SK-N-SH (cell line): ENCODE results near the gene MRRF. TPM values are rescaled to one million over a fixed set of nuclear protein-coding genes. Genes with fewer than 3 reads are reported as not detected.

Source experiments
- CTCF ChIA-PET: fragments of 300-600, 350-600 bp; formaldehyde crosslinking; extraction: SDS; loops from one replicate; lab custom pipeline; 2021; lab: Yijun Ruan, JAX
- POLR2A ChIA-PET: fragments of 350-600 bp; sonication (Branson Sonifier 250); formaldehyde crosslinking; extraction: SDS; loops from one replicate; lab custom pipeline; 2020; ENCODE audit warnings: antibody characterized with exemption, inconsistent platforms; lab: Yijun Ruan, JAX
- DNase-seq: peaks from one replicate; pipeline ENCODE4 v3.0.0; 2012
- H2AFZ ChIP-seq: fragments of 200-600 bp; sonication (generic); 2 replicates; pipeline ENCODE4 v1.8.1; 2016; ENCODE audit warnings: antibody characterized with exemption, mild to moderate bottlenecking, low read depth
- H3F3A ChIP-seq: fragments of 200-600 bp; sonication (generic); replicated peaks from 2 replicates; pipeline ENCODE3; 2016; ENCODE audit warnings: antibody characterized with exemption, mild to moderate bottlenecking; ENCODE audit not compliant: insufficient read depth
- H3K27ac ChIP-seq, 2 experiments: fragments of 200-500 bp in 1 of 2; fragments of 200-600 bp in 1 of 2; sonication (Bioruptor generic) in 1 of 2; sonication (generic), shearing (Covaris generic) in 1 of 2; 2 replicates each; pipeline versions ENCODE4 v1.5.1 to v1.6.1; 2014 to 2016; ENCODE audit warnings: low read depth in 2 of 2, inconsistent platforms in 1 of 2, low read length in 1 of 2, mild to moderate bottlenecking in 1 of 2, mixed read lengths in 1 of 2
- H3K27me3 ChIP-seq: fragments of 200-600 bp; sonication (generic), shearing (Covaris generic); 2 replicates; pipeline ENCODE4 v1.6.1; 2016; ENCODE audit warnings: mixed run types; ENCODE audit not compliant: insufficient read depth
- H3K36me3 ChIP-seq, 2 experiments: fragments of 200-500 bp in 1 of 2; fragments of 200-600 bp in 1 of 2; sonication (Bioruptor generic) in 1 of 2; sonication (generic) in 1 of 2; replicated peaks in 1 of 2; 2 replicates each; pipeline versions ENCODE3 to v1.5.1; 2014 to 2016; ENCODE audit warnings: low read length in 1 of 2, mild to moderate bottlenecking in 1 of 2; ENCODE audit not compliant: insufficient read depth in 2 of 2, control insufficient read depth in 1 of 2
- H3K4me1 ChIP-seq, 2 experiments: fragments of 200-500 bp in 1 of 2; fragments of 200-600 bp in 1 of 2; sonication (Bioruptor generic) in 1 of 2; sonication (generic), shearing (Covaris generic) in 1 of 2; 2 replicates each; pipeline versions ENCODE4 v1.5.1 to v1.6.1; 2014 to 2016; ENCODE audit warnings: low read depth in 1 of 2, low read length in 1 of 2, mixed run types in 1 of 2; ENCODE audit not compliant: insufficient read depth in 2 of 2, control insufficient read depth in 1 of 2
- H3K4me2 ChIP-seq: fragments of 200-600 bp; sonication (generic), shearing (Covaris generic); 2 replicates; pipeline ENCODE4 v1.6.1; 2017; ENCODE audit warnings: mixed run types
- H3K4me3 ChIP-seq, 2 experiments: fragments of 200-500 bp in 1 of 2; fragments of 200-600 bp in 1 of 2; sonication (Bioruptor generic) in 1 of 2; sonication (generic), shearing (Covaris generic) in 1 of 2; 2 replicates each; pipeline versions ENCODE4 v1.5.1 to v1.8.1; 2014 to 2016; ENCODE audit warnings: low read depth in 2 of 2, inconsistent platforms in 1 of 2, low read length in 1 of 2, mild to moderate bottlenecking in 1 of 2, mixed read lengths in 1 of 2, moderate library complexity in 1 of 2
- H3K79me2 ChIP-seq: fragments of 200-600 bp; sonication (generic); 2 replicates; pipeline ENCODE4 v1.8.1; 2017; ENCODE audit warnings: mild to moderate bottlenecking; ENCODE audit not compliant: insufficient read depth
- H3K9ac ChIP-seq: fragments of 200-600 bp; sonication (generic); 2 replicates; pipeline ENCODE4 v1.6.1; 2017; ENCODE audit warnings: mixed run types
- H3K9me2 ChIP-seq: fragments of 200-600 bp; sonication (generic); 2 replicates; pipeline ENCODE4 v1.6.1; 2017; ENCODE audit warnings: mixed run types
- H3K9me3 ChIP-seq: fragments of 200-600 bp; sonication (generic); 2 replicates; pipeline ENCODE4 v1.6.1; 2017; ENCODE audit warnings: mixed run types, mild to moderate bottlenecking, moderate library complexity
- H4K20me1 ChIP-seq: fragments of 200-600 bp; sonication (generic); 2 replicates; pipeline ENCODE4 v1.6.1; 2017; ENCODE audit warnings: mild to moderate bottlenecking, mixed run types; ENCODE audit not compliant: insufficient read depth
- CHD2 ChIP-seq: fragments of 150-350 bp; IDR thresholded peaks from 2 replicates; pipeline ENCODE4 v1.6.1; 2018; ENCODE audit warnings: low read length; ENCODE audit not compliant: partially characterized antibody
- ELF1 ChIP-seq: IDR thresholded peaks from 2 replicates; pipeline ENCODE4 v1.4.0; 2012
- EZH2phosphoT487 ChIP-seq: fragments of 200-600 bp; sonication (generic); IDR thresholded peaks from 2 replicates; pipeline ENCODE4 v1.6.1; 2017; ENCODE audit warnings: low read depth, mixed run types, mild to moderate bottlenecking, antibody characterized with exemption, moderate library complexity, borderline replicate concordance
- FOSL2 ChIP-seq: IDR thresholded peaks from 2 replicates; pipeline ENCODE4 v1.4.0; 2012; ENCODE audit warnings: low read depth, mild to moderate bottlenecking, moderate library complexity, borderline replicate concordance
- JUND ChIP-seq: IDR thresholded peaks from 2 replicates; pipeline ENCODE4 v1.4.0; 2012
- MEF2A ChIP-seq: IDR thresholded peaks from 2 replicates; pipeline ENCODE4 v1.4.0; 2012; ENCODE audit warnings: low read depth, borderline replicate concordance
- RAD21 ChIP-seq: IDR thresholded peaks from 2 replicates; pipeline ENCODE4 v1.6.1; 2012; ENCODE audit warnings: mild to moderate bottlenecking, low read length
- RCOR1 ChIP-seq: fragments of 150-350 bp; IDR thresholded peaks from 2 replicates; pipeline ENCODE4 v1.6.1; 2017; ENCODE audit warnings: antibody characterized with exemption, low read length
- RFX5 ChIP-seq: IDR thresholded peaks from 2 replicates; pipeline ENCODE4 v1.6.1; 2012; ENCODE audit warnings: mild to moderate bottlenecking, improper control_type of control experiment, low read length
- RXRA ChIP-seq: IDR thresholded peaks from 2 replicates; pipeline ENCODE4 v1.4.0; 2012; ENCODE audit warnings: low read depth, mild to moderate bottlenecking, borderline replicate concordance
- SIN3A ChIP-seq: IDR thresholded peaks from 2 replicates; pipeline ENCODE4 v1.6.1; 2012; ENCODE audit warnings: low read depth, mild to moderate bottlenecking, low read length, moderate library complexity, borderline replicate concordance
- SMC3 ChIP-seq: IDR thresholded peaks from 2 replicates; pipeline ENCODE4 v1.6.1; 2012; ENCODE audit warnings: low read depth, low read length, improper control_type of control experiment
- TAF1 ChIP-seq: IDR thresholded peaks from 2 replicates; pipeline ENCODE4 v1.6.1; 2012; ENCODE audit warnings: low read depth, mild to moderate bottlenecking, low read length, moderate library complexity, borderline replicate concordance
- TCF12 ChIP-seq: IDR thresholded peaks from 2 replicates; pipeline ENCODE4 v1.4.0; 2012
- YY1 ChIP-seq: IDR thresholded peaks from 2 replicates; pipeline ENCODE4 v1.4.0; 2012; ENCODE audit warnings: low read depth, mild to moderate bottlenecking
- WGBS: methylation state at CpG from one replicate; pipeline ENCODE4 v1.1.6; 2017; ENCODE audit warnings: low lambda C conversion rate; 5-methylcytosine and 5-hydroxymethylcytosine counted together
- polyA plus RNA-seq, 3 experiments: library from polyadenylated mRNA; depleted of rRNA; stranded (reverse); fragments of >200 nt; gene quantifications; 2 replicates each; pipeline ENCODE4 v1.2.3, GENCODE V29; 2012
- TF ChIP-seq, protein P1 (sequence below): fragments of 200-600 bp; sonication (generic); IDR thresholded peaks from 2 replicates; pipeline ENCODE4 v1.6.1; 2017; ENCODE audit warnings: antibody characterized with exemption, mild to moderate bottlenecking, moderate library complexity
- TF ChIP-seq, protein P2 (sequence below): IDR thresholded peaks from 2 replicates; pipeline ENCODE4 v1.6.1; 2012; ENCODE audit warnings: mild to moderate bottlenecking, low read depth, low read length, moderate library complexity
- TF ChIP-seq, protein P3 (sequence below): IDR thresholded peaks from 2 replicates; pipeline ENCODE4 v1.4.0; 2012; ENCODE audit warnings: low read depth, borderline replicate concordance

Gene MRRF
- polyA plus RNA-seq, 1 of the 3 experiments (the other 2 are of a cell fraction), result 35.1 TPM

DNA sequence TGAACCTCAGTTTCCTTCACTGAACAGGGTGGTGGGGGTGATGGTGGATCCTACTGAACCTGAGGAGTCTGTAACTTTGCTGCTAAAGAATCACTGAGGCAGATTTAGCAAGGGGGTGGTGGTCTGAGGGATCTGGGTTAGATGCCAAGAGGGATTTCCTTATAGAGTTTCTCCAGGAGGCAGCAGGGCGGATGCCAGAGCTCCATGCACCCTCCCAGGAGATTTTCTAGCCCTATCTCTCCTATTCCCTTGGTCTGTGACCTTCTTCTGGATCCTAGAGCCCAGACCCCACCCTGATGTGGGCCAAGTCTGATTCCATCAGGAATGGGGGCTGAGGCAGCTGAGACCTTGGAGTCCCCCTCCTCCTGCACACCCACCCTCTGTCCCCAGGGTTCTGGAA lies 112.1 kb downstream of the MRRF start:
- Histone ChIP-seq H3F3A (no peaks in the 10 kb centered on the region), H3K4me1 (peaks cover 9 to 25% of the 10 kb centered on the region in 2 experiments; a peak in 3 of 4 replicates), H3K27me3 (no peaks in the 10 kb centered on the region), H3K4me3 (no peak overlapping the region), H2AFZ (no peak overlapping the region), H4K20me1 (no peaks in the 10 kb centered on the region), H3K27ac (no peak overlapping the region), H3K36me3 (no peaks in the 10 kb centered on the region), H3K9me3 (no peaks in the 10 kb centered on the region), H3K4me2 (peak overlapping the region; percentile 18; the same call in 1 of the 2 replicates), H3K9ac (no peak overlapping the region), H3K9me2 (no peaks in the 10 kb centered on the region), H3K79me2 (no peaks in the 10 kb centered on the region)
- POLR2A ChIA-PET, result no interaction called here
- no peak for TF ChIP-seq RAD21
- TF ChIP-seq TCF12, result no peak
- TF ChIP-seq, protein P1, sequence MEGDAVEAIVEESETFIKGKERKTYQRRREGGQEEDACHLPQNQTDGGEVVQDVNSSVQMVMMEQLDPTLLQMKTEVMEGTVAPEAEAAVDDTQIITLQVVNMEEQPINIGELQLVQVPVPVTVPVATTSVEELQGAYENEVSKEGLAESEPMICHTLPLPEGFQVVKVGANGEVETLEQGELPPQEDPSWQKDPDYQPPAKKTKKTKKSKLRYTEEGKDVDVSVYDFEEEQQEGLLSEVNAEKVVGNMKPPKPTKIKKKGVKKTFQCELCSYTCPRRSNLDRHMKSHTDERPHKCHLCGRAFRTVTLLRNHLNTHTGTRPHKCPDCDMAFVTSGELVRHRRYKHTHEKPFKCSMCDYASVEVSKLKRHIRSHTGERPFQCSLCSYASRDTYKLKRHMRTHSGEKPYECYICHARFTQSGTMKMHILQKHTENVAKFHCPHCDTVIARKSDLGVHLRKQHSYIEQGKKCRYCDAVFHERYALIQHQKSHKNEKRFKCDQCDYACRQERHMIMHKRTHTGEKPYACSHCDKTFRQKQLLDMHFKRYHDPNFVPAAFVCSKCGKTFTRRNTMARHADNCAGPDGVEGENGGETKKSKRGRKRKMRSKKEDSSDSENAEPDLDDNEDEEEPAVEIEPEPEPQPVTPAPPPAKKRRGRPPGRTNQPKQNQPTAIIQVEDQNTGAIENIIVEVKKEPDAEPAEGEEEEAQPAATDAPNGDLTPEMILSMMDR, result no peak
- TF ChIP-seq, protein P2, sequence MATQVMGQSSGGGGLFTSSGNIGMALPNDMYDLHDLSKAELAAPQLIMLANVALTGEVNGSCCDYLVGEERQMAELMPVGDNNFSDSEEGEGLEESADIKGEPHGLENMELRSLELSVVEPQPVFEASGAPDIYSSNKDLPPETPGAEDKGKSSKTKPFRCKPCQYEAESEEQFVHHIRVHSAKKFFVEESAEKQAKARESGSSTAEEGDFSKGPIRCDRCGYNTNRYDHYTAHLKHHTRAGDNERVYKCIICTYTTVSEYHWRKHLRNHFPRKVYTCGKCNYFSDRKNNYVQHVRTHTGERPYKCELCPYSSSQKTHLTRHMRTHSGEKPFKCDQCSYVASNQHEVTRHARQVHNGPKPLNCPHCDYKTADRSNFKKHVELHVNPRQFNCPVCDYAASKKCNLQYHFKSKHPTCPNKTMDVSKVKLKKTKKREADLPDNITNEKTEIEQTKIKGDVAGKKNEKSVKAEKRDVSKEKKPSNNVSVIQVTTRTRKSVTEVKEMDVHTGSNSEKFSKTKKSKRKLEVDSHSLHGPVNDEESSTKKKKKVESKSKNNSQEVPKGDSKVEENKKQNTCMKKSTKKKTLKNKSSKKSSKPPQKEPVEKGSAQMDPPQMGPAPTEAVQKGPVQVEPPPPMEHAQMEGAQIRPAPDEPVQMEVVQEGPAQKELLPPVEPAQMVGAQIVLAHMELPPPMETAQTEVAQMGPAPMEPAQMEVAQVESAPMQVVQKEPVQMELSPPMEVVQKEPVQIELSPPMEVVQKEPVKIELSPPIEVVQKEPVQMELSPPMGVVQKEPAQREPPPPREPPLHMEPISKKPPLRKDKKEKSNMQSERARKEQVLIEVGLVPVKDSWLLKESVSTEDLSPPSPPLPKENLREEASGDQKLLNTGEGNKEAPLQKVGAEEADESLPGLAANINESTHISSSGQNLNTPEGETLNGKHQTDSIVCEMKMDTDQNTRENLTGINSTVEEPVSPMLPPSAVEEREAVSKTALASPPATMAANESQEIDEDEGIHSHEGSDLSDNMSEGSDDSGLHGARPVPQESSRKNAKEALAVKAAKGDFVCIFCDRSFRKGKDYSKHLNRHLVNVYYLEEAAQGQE, result no peak
- TF ChIP-seq YY1, result no peak
- TF ChIP-seq MEF2A, result no peak
- TF ChIP-seq RXRA, result no peak
- TF ChIP-seq FOSL2, result no peak
- no peak for TF ChIP-seq EZH2phosphoT487
- no peak for TF ChIP-seq JUND
- no peak for TF ChIP-seq SMC3
- TF ChIP-seq, protein P3, sequence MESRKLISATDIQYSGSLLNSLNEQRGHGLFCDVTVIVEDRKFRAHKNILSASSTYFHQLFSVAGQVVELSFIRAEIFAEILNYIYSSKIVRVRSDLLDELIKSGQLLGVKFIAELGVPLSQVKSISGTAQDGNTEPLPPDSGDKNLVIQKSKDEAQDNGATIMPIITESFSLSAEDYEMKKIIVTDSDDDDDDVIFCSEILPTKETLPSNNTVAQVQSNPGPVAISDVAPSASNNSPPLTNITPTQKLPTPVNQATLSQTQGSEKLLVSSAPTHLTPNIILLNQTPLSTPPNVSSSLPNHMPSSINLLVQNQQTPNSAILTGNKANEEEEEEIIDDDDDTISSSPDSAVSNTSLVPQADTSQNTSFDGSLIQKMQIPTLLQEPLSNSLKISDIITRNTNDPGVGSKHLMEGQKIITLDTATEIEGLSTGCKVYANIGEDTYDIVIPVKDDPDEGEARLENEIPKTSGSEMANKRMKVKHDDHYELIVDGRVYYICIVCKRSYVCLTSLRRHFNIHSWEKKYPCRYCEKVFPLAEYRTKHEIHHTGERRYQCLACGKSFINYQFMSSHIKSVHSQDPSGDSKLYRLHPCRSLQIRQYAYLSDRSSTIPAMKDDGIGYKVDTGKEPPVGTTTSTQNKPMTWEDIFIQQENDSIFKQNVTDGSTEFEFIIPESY, result no peak
- TF ChIP-seq ELF1, result no peak
- TF ChIP-seq CHD2, result no peak
- TF ChIP-seq RCOR1, result no peak
- TF ChIP-seq RFX5, result no peak
- no peak for TF ChIP-seq TAF1
- TF ChIP-seq SIN3A, result no peak
- CTCF ChIA-PET, result interaction anchor here (2.2 kb wide), 1 partner anchor 278 kb away, joined by 10 read pairs; no protein-coding TSS in a partner anchor
- DNase-seq, result no peak
- WGBS, result 100% methylated on average over 1 of the region's 1 CpG
